GM21423 (cell line): ENCODE measurements around the gene NR3C2.

ENCODE experiments used
- ATAC-seq: cut with Tn5 transposase; IDR thresholded peaks from one replicate; pipeline ENCODE4 v1.9.1; 2021; ENCODE audit warnings: mild to moderate bottlenecking, moderate library complexity; ENCODE audit not compliant: unreplicated experiment

NR3C2 gene

GRCh38 chr4:148081745-148082144 is 360.5 kb downstream of the NR3C2 start:
- no peak for ATAC-seq

GRCh38 chr4:148081267-148081666 is 360.9 kb downstream of the NR3C2 start:
- ATAC-seq = no peak

GRCh38 chr4:148079961-148080360 is 362.3 kb downstream of the NR3C2 start:
- no peak for ATAC-seq

GRCh38 chr4:148078061-148078460 is 364.2 kb downstream of the NR3C2 start:
- no peak for ATAC-seq

GRCh38 chr4:148077581-148077980 is 364.6 kb downstream of the NR3C2 start:
- ATAC-seq = no peak

GRCh38 chr4:148076964-148077363 is 365.2 kb downstream of the NR3C2 start:
- no peak for ATAC-seq

GRCh38 chr4:148075438-148075837 is 366.8 kb downstream of the NR3C2 start:
- no peak for ATAC-seq

GRCh38 chr4:148074462-148074861 is 367.8 kb downstream of the NR3C2 start:
- no peak for ATAC-seq

GRCh38 chr4:148073349-148073748 is 368.9 kb downstream of the NR3C2 start:
- no peak for ATAC-seq

- no peak for ATAC-seq
These were observed 369.4 kb downstream of the NR3C2 start for GRCh38 chr4:148072789-148073188.

GRCh38 chr4:148071009-148071408 is 371.2 kb downstream of the NR3C2 start:
- no peak for ATAC-seq

GRCh38 chr4:148069895-148070178 is 372.4 kb downstream of the NR3C2 start:
- no peak for ATAC-seq

GRCh38 chr4:148069086-148069894 is 372.9 kb downstream of the NR3C2 start:
- ATAC-seq = no peak

- ATAC-seq = no peak
These were observed 373.9 kb downstream of the NR3C2 start for GRCh38 chr4:148068065-148068911.

GRCh38 chr4:148067301-148067916 is 374.8 kb downstream of the NR3C2 start:
- no peak for ATAC-seq

GRCh38 chr4:148065075-148065474 is 377.1 kb downstream of the NR3C2 start:
- ATAC-seq = no peak

- ATAC-seq = no peak
These were observed 377.8 kb downstream of the NR3C2 start for GRCh38 chr4:148064451-148064850.

GRCh38 chr4:148062301-148062950 is 379.8 kb downstream of the NR3C2 start:
- no peak for ATAC-seq

- ATAC-seq = no peak
These were observed 380.4 kb downstream of the NR3C2 start for GRCh38 chr4:148061795-148062194.

- no peak for ATAC-seq
These were observed 381.1 kb downstream of the NR3C2 start for GRCh38 chr4:148061141-148061481.
